HK-2 (cell line): Measurements from ENCODE around the gene P2RY11.

Source experiments
- DNase-seq: peaks from one replicate; pipeline ENCODE4 v3.0.0-alpha.2; 2018; ENCODE audit not compliant: unreplicated experiment

The P2RY11 gene

DNA sequence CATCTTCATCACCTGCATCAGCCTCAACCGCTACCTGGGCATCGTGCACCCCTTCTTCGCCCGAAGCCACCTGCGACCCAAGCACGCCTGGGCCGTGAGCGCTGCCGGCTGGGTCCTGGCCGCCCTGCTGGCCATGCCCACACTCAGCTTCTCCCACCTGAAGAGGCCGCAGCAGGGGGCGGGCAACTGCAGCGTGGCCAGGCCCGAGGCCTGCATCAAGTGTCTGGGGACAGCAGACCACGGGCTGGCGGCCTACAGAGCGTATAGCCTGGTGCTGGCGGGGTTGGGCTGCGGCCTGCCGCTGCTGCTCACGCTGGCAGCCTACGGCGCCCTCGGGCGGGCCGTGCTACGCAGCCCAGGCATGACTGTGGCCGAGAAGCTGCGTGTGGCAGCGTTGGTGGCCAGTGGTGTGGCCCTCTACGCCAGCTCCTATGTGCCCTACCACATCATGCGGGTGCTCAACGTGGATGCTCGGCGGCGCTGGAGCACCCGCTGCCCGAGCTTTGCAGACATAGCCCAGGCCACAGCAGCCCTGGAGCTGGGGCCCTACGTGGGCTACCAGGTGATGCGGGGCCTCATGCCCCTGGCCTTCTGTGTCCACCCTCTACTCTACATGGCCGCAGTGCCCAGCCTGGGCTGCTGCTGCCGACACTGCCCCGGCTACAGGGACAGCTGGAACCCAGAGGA is 2.6 kb downstream of the P2RY11 start:
- DNase-seq: peak; percentile 37

DNA sequence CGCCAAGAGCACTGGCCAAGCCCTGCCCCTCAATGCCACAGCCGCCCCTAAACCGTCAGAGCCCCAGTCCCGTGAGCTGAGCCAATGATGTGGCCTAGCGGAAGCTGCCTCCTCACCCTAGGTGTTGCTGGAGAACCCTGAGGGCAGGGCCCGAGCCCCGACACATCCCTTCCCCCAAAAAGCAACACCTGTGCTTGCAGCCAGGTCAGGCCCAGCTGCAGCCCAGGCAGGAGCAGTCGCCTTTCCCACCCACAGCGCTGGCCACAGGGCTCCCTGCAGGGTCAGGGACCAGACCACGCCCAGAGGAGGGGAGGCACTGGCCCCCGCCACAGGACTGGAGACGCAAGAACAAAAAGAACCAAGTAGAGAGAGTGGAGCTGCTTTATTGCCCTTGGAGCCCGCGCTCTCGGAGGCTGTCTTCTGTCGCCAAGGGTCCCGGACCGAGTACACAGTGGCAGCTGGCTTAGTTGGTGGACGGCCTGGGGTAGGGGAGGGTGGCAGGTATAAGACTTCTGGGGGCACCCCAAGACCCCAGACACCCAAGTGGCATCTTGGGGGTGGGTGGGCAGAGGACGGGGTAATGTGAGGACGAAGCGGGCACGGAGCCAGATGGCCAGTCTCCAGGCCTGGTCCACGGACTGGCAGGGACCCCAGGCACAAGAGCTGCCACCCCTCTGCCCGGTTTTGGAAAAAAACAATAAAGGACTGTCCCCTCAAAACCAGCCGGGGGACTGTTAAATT is 3.3 kb downstream of the P2RY11 start:
- peak; percentile 45 for DNase-seq

DNA sequence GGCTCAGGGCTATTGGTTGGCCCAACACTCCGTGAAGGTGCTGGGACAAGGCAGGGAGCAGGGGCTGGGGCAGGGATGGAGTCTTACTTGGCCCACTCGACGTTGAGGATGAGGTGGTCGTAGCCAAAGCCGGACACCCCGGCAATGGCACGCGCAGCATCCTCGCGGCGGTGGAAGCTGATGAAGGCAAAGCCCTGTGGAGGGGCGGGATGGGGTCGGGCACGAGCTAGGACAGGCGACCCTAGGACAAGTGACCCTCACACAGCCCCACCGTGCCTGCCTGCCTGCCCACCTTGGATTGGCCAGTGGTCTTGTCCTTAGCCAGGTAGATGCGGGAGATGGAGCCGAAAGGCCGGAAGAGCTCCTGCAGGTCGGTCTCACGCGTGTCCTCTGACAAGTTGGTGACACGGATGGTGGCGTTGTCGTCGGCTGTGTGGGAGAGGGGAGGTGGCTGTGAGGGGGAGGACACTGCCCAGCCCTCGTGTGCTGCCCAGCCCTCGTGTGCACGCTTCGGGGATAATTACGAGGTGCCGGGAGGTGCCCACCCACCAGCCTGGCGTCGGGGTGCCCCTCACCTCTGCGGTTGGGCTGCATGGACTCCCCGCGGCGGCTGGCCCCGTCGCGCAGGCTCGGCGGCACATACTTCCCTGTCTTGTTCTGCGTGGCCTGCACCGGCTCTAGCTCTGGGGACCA is 4.0 kb downstream of the P2RY11 start:
- peak; percentile 36 for DNase-seq

DNA sequence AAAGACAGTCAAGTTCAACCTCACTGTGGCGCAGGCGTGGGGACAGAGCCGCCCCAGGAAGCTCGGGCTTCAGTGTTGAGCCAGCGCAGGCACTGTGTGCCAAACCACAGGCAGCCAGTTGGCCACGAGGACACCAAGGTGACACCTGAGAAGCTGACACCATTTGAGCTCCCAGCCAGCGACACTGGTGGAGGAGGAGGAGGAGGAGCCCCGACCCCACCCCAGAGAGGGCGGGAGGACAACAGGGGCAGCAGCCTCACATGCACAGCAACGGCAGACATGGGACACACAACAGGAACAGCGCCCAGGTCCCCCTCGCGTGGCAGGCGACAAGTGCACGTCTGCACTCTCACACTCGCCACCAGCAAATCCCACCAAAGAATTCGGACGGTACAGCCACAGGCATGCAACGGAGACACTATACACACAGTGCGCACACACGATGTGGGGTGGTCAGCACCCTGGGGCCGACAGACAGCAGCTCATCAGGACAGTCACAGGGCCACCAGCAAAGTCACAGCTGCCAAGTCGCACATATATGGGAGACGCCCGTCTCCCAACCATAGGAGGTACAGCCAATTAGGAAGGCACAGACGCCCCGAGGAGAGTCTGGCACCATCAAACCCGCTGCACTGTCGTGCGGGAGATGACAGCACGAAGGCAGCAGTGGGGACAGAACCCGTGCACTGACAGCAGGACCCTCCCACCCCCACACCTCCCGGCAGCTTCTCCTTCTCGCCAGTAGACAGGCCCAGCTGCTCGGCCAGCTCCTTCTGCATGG is 4.8 kb downstream of the P2RY11 start:
- no peak for DNase-seq

DNA sequence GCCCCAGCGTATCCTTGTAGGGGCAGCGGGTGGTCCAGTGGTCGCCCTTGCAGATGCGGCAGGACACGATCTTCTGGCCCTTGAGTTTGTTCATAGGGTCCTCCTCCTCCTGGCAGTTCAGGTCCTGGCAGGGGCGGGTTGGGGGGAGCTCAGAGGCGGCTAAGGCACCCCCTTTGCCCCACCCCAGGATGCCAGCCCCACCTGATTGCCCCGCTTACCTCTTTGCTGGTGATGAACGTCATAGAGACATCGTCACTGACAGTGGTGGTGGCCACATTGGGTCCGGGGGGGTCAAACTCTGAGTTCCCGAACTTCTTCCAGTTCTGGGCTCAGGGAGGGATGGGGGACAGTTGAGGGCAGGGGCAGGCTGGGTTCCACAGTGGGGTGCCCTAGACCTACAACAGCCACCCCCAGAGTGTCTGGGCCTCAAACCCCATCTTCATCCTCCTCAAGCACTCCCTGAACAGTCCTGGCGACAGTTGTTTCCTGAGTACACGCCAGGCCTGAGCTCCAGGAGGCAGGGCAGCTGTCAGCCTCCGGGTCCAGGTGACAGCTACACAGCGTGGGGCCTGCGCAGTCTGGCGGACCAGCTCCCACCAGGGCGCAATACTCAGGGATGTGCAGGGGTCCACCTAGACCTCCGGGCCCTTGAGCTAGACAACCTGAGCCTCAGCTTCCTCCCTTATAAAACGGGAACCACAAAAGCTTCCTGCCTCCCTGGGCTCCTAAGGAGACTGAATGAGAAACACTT is 5.5 kb downstream of the P2RY11 start:
- no peak for DNase-seq

DNA sequence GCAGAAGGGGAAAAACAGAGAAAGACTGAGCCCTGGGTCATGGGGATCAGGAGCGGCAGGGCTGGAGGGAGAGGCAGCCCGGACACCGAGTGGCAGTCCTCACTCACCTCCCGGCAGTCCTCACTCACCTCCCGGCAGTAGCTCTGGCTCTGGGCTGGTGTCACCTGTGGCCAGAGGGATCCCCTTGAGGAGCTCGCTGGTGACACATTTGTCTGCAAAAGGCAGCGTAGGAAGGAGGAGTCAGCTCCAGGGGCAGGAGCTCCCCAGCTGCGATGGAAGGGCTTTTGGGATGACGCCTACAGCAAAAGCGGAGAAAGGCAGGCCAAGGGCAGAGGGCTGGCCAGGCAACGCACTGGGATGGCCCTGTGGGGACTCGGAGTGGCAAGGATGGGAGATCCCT is 7.5 kb downstream of the P2RY11 start:
- DNase-seq: no peak

DNA sequence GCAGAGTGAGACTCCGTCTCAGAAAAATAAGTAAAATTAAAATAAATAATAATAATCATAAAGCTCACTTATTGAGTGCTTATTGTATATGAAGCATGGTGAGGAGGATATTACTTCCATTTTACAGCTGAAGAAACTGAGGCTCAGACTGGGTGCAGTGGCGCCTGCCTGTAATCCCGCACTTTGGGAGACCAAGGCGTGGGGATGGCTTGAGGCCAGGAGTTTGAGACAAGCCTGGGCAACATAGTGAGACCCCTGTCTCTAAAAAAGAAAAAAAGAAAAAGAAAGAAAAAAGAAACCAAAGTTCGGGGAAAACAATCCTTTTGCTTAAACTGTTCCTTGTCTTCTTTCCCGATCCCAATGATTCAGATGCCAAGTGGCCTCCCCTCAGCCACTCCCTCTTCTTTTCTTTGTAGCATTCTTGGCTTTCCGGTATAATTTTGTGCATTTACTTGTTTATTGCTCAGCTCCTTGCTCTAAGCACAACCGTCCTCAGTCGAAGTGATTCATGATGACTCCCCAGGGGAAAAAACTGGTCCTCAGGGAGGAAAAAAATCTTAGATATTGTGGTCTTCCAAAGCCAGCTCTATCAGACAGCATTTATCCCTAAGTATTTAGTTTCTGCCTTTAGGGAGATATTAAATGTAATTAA is 9.2 kb downstream of the P2RY11 start:
- DNase-seq: no peak

DNA sequence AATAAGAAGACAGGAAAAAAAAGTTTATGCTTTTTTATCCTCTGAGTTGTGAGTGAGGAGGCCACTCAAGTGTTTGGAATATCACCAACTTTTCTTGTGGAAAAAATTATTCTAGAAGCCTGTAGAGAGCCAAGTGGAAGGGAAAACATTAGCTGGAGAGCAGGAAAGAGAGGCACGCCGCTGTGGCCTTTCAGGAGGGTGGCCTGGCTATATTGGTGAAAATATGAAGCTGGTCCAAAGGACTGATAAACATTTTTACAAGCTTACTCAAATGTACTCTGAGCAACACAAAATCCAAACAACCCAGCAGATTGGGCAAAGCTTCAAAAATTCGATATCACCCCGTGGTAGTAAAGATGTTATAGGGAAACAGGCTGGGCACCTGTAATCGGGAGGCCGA is 10.6 kb downstream of the P2RY11 start:
- DNase-seq: no peak

DNA sequence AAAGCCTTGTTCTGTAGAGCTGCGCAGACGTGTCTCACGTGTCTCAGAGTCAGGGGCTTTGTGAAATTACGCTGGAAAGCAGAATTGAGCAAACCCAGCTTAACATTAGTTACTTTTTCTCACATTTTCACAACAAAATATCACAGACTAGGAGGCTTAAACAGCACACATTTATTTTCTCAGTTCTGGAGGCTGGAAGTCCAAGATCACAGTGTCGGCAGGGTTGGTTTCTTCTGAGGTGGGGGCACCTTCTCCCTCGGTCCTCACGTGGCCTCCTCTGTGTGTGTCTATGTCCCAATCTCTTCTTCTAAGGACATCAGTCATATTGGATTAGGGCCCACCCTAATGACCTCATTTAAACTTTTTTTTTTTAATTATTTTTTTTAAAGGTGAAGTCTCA is 12.9 kb downstream of the P2RY11 start:
- DNase-seq: no peak

DNA sequence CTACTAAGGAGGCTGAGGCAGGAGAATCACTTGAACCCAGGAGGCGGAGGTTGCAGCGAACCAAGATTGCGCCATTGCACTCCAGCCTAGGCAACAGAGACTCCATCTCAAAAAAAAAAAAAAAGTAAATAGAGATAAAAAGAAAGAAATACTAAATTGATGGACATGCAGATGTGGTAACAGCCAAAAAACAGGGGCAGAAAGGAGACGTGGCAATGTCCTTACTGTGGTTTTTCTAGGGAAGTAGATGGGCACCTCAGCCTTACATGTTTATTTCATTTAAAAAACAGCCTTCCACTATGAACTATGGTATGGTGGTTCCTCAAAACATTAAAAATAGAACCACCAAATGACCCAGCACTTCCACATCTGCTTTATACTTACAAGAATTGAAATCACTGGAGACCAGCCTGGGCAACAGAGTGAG is 14.7 kb downstream of the P2RY11 start:
- no peak for DNase-seq

DNA sequence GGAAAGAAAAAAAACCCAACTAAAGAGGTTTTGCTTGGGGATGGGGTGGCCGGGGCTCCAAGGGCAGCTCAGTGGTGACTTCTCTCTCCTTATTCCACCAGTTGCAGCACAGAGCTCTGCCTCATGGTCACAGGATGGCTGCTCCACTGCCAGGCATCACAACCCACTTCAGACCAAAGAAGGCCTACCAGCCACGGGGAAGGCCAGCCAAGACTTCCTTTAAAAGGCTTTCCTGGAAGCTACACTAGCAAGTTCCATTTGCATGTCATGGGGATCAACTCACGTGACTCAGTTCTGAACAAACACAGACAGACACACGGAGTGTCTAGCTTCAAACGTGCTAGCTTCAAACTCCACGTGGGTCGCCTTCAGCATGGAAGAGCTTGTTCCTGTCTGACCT is 21.4 kb downstream of the P2RY11 start:
- no peak for DNase-seq

DNA sequence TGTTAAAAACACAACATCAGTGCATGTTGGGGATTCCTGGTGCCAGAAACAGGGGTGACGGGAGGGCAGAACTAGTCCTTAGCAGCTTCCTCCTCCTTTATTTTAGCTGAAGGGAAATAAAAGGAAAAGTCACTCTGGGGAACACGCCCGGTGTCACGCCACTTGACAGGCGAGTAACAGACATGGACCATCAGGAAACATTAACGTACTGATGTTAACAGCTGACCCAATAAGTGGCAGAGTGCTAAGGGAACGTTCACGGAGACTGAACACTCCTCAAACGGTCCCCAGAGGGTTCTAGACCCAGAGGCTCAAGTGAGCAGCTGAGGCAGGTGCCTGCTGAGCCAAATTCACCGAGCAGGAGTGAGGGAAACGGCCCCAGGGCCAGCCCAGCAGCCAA is 22.1 kb downstream of the P2RY11 start:
- no peak for DNase-seq

DNA sequence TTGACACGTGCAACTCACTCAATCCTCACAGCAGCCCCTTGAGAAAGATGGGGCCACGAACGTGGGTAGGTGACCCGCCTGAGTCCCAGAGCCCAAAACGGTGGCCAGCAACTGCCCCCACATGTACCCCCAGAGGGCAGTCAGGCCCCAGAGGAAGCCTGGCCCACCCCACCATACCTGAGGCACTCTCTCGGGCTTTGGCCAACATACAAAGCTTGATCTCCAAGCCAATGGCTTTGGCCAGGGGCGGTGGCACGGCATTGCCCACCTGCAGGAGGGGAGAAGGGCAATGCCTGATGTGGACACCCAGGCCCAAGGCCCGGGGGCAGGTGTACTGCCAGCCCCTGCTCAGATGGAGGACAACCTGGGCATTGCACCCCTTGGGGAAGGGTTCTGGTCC is 22.5 kb downstream of the P2RY11 start:
- DNase-seq: no peak

DNA sequence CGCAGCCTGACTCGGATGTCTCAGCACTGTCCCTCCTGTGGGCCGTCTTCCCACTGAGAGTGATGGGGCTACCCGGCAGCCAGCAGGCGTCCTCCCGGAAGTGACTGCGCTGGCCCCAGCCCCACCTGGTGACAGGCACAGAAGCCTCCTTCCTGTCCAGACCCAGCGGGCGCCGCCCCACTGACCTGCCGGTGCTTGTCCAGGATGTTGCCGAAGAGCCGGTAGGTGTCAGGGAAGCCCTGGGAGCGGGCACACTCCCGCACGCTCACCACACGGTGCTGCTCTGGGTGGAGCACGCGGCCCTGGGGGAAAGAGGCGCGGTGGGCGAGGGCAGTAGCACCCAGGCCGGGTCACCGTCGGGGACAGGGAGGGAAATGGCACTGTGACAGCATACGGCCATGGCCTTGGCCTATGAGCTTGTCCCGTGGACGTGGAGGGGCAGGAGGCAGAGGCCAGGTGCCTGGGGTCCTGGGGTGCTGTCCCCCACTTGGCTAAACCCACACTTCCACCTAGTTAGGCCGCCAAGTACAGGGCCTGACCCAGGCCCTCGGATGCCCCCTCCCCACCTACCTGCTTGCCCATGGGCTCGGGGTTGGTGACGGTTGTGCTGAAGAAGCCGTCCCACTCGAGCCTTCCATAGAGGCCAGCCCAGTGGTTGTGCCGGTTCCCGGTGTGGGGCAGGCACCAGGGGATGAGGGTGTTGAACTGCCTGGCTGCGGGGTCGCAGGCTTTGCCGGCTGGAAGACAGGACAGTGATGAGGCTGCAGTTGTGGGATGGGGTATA is 24.2 kb downstream of the P2RY11 start:
- no peak for DNase-seq

DNA sequence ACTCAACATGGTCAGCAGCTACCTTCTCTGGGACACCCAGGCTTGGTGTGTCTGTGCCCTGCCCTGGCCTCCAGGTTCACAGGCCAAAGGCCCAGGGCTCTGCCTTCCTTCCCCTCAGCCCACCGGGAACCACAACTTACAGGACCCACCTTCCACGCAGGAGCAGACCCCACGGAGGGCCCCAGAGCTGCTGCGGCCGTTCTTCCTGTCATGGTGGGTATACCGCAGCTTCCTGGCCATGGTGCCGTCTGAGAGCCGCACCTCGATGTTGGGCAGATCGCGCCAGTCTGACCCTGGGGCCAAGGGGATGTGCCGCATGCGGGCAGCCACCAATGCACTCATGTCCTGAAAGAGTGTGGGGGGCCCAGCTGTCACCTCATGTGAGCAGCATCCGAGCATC is 25.4 kb downstream of the P2RY11 start:
- no peak for DNase-seq

DNA sequence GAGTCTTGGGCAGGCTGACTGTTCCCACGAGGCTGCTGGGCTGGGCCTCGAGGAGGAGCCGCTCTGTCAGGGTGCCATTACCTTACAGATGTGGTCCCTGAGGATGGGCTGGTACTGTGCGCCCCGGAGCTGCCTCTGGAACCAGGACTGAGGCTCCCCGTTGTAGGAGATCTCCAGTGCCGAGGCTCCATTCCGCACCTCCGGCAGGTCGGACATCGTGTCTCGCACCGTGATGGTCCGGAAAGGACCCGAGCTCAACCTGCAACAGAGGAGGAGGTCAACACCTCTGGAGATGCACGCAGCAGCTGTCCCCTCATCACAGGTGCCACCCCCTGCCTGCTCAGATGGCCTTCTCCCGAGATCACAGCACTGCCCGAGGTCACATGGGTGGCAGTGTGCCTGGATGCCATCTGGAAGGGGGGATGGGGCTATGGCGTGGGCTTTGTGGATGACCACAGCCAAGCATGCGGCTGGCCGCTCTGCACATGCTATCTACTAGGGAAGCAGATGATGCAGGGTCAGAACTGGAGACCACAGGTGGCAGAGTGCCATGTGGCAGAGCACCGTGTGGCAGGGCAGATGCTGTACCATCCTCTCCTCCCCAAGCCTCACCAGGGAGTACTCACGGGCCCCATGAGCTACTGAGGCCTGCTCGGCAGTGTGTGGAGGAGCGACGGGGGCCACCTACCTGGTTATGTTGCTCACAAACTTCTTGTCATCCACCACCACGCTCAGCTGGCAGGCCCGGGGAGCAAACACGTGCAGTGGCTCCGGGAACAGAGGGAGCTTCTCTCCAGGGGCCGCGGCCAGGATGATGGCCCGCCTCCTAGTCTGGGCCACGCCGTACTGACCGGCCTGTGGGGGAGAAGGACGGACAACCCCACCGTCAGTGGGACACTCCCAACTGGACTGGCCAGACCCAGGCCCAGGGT is 26.5 kb downstream of the P2RY11 start:
- no peak for DNase-seq

DNA sequence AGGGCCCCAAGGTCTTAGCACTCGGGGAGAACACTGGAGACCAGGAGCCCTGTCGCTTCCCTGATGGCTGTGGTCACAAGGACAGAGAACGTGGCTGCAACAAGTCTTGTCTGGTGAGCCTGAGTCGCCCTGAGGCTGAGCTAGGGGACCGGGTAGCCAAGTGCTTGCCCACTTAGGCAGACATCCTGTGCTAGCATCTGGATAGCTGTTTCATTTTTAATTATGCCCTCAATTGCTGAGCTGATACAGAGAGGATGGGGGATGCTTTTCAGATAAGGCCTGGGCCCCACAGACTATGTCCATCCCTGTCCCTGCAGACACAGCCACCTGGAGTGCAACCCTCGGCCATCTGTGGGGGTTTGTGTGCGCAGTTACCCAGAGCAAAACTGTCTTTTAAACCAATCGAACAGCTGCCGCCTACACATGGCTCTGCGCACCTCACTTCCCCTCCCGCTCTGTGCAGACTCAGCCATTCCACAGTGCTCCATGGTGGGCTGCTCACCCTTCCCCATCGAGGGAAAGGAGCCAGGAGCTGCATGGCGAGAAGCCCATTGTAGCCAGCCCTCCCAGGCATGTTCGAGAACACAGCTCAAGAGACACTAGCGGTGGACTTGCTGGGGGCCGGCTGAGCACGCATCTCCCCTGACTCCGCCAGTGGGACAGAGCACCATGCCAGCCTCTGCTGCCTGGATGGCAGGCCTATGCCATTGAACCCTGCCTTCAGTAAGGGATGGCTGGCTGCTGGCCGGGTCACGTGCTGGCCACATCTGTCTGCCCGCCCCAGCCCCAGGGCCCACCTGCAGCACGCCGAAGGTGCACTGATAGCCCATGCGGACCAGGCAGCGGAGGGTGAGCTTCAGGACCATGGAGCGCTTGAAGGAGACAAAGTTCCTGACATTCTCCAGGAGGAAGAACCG is 27.6 kb downstream of the P2RY11 start:
- DNase-seq: no peak

DNA sequence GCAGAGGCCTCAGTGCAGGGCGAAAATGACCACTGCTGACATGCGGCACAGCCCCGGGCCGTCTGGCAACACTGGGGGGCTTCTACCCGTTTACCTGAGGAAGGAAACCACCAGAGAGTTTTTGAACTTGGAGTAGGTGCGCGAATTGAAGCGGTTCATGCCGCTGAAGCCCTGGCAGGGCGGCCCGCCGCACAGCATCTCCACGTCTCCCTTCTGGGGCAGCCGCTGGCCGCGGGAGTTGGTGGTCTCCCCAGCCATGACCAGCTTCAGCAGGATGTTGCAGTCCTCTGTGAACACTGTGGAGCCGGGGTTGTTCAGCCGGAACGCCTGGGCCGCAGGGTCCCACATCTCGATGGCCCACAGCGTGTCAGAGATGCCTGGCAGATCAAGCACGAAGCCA is 28.5 kb downstream of the P2RY11 start:
- no peak for DNase-seq
